CD14-positive monocyte (primary cell): ENCODE results near the gene SLC9A9. TPM values are rescaled to one million over a fixed set of nuclear protein-coding genes. Genes with fewer than 3 reads are reported as not detected.

Source experiments
- DNase-seq, 3 donors: peaks; one replicate each; pipeline ENCODE4 v3.0.0-alpha.2; 2011 to 2022
- H2AFZ ChIP-seq: 2 replicates; pipeline ENCODE4 v1.6.0; 2012; ENCODE audit warnings: mild to moderate bottlenecking, low read depth, low read length, inconsistent platforms; ENCODE audit not compliant: insufficient read depth, poor library complexity, severe bottlenecking
- H3K27ac ChIP-seq, 2 donors: 1 replicate in 1 of 2; 2 replicates in 1 of 2; pipeline ENCODE4 v1.5.1; 2012 to 2013; ENCODE audit warnings: low read length in 2 of 2, control low read depth in 1 of 2, inconsistent platforms in 1 of 2, low read depth in 1 of 2, mild to moderate bottlenecking in 1 of 2
- H3K27me3 ChIP-seq, 2 donors: one replicate each; pipeline versions ENCODE4 v1.6.0 to v1.6.1; 2011 to 2013; ENCODE audit warnings: low read length in 2 of 2; ENCODE audit not compliant: control insufficient read depth in 2 of 2, insufficient read depth in 2 of 2
- H3K36me3 ChIP-seq, 2 donors: replicated peaks in 1 of 2; 1 replicate in 1 of 2; 2 replicates in 1 of 2; pipeline versions ENCODE4 v1.5.1 to v1.6.1; 2012 to 2013; ENCODE audit warnings: low read length in 2 of 2, control low read depth in 1 of 2, inconsistent platforms in 1 of 2, mild to moderate bottlenecking in 1 of 2; ENCODE audit not compliant: insufficient read depth in 2 of 2, control insufficient read depth in 1 of 2
- H3K4me1 ChIP-seq, 2 donors: 1 replicate in 1 of 2; 2 replicates in 1 of 2; pipeline versions ENCODE4 v1.5.1 to v1.6.1; 2012 to 2013; ENCODE audit warnings: low read length in 2 of 2, control low read depth in 1 of 2, inconsistent platforms in 1 of 2, mild to moderate bottlenecking in 1 of 2, moderate library complexity in 1 of 2; ENCODE audit not compliant: insufficient read depth in 2 of 2, control insufficient read depth in 1 of 2
- H3K4me2 ChIP-seq: replicated peaks from 2 replicates; pipeline ENCODE3; 2012; ENCODE audit warnings: low read length, moderate library complexity, mild to moderate bottlenecking; ENCODE audit not compliant: poor library complexity, severe bottlenecking; ENCODE audit errors: extremely low read depth
- H3K4me3 ChIP-seq, 3 experiments: fragments of 200-600 bp in 1 of 3; sonication (generic) in 1 of 3; replicated peaks in 1 of 3; 1 replicate in 2 of 3; 2 replicates in 1 of 3; pipeline ENCODE4 v1.5.1; 2011 to 2013; ENCODE audit warnings: low read length in 3 of 3, mild to moderate bottlenecking in 3 of 3, control low read depth in 2 of 3, low read depth in 2 of 3, inconsistent platforms in 1 of 3, moderate library complexity in 1 of 3
- H3K79me2 ChIP-seq: 2 replicates; pipeline ENCODE4 v1.6.0; 2012; ENCODE audit warnings: mild to moderate bottlenecking, control low read depth, inconsistent platforms, low read length, moderate library complexity; ENCODE audit not compliant: insufficient read depth
- H3K9ac ChIP-seq: 2 replicates; pipeline ENCODE4 v1.6.0; 2017; ENCODE audit warnings: low read length, mild to moderate bottlenecking; ENCODE audit not compliant: insufficient read depth, poor library complexity, severe bottlenecking
- H3K9me3 ChIP-seq, 2 donors: replicated peaks in 1 of 2; 1 replicate in 1 of 2; 2 replicates in 1 of 2; pipeline versions ENCODE4 v1.5.1 to v1.6.1; 2012 to 2013; ENCODE audit warnings: low read length in 2 of 2, control low read depth in 1 of 2; ENCODE audit not compliant: control insufficient read depth in 1 of 2, insufficient read depth in 1 of 2
- H4K20me1 ChIP-seq: 2 replicates; pipeline ENCODE4 v1.6.0; 2012; ENCODE audit warnings: mild to moderate bottlenecking, low read length, control low read depth, moderate library complexity; ENCODE audit not compliant: insufficient read depth
- H3K27ac Mint-ChIP-seq, 7 donors: one replicate each; pipeline ENCODE4 v1.8.0; 2020; ENCODE audit warnings: mild to moderate bottlenecking in 7 of 7, mixed read lengths in 7 of 7, moderate library complexity in 6 of 7, inconsistent platforms in 2 of 7
- H3K27me3 Mint-ChIP-seq, 3 donors: one replicate each; pipeline ENCODE4 v1.8.0; 2021 to 2022; ENCODE audit warnings: low read depth in 3 of 3, mild to moderate bottlenecking in 3 of 3, mixed read lengths in 3 of 3, moderate library complexity in 3 of 3, inconsistent platforms in 1 of 3
- H3K36me3 Mint-ChIP-seq, 2 donors: one replicate each; pipeline ENCODE4 v1.8.0; 2020; ENCODE audit warnings: mixed read lengths in 2 of 2, inconsistent platforms in 1 of 2, mild to moderate bottlenecking in 1 of 2
- H3K4me1 Mint-ChIP-seq: one replicate; pipeline ENCODE4 v1.8.0; 2020; ENCODE audit warnings: mild to moderate bottlenecking, mixed read lengths
- H3K4me3 Mint-ChIP-seq, 2 donors: one replicate each; pipeline ENCODE4 v1.8.0; 2020; ENCODE audit warnings: mild to moderate bottlenecking in 2 of 2, mixed read lengths in 2 of 2, moderate library complexity in 1 of 2
- H3K9me3 Mint-ChIP-seq, 7 donors: one replicate each; pipeline ENCODE4 v1.8.0; 2020 to 2022; ENCODE audit warnings: mixed read lengths in 7 of 7, mild to moderate bottlenecking in 6 of 7, moderate library complexity in 6 of 7, inconsistent platforms in 2 of 7
- WGBS: methylation state at CpG from one replicate; pipeline ENCODE4 v1.1.5; 2013; ENCODE audit warnings: missing lambda C conversion rate; ENCODE audit not compliant: insufficient coverage; 5-methylcytosine and 5-hydroxymethylcytosine counted together
- intact Hi-C, 2 donors: fragments of 100-400 bp; cut with micrococcal nuclease; formaldehyde crosslinking; loops; one replicate each; pipeline versions ENCODE4 v1.15.0 to v1.15.1; 2023
- polyA plus RNA-seq, 3 donors: library from polyadenylated mRNA; depleted of rRNA in 1 of 3; unstranded in 2 of 3; stranded (reverse) in 1 of 3; fragments of 300-500 nt in 2 of 3; fragments of >200 nt in 1 of 3; fragmentation: Illumina TruSeq in 2 of 3; gene quantifications; 1 replicate in 2 of 3; 2 replicates in 1 of 3; pipeline ENCODE4 v1.2.3, GENCODE V29; 2012 to 2021
- TF ChIP-seq, protein P1 (sequence below): fragments of 200-600 bp; IDR thresholded peaks from one replicate; pipeline ENCODE4 v1.8.0; 2022; ENCODE audit warnings: antibody characterized with exemption, mild to moderate bottlenecking

SLC9A9 gene
- polyA plus RNA-seq, 3 donors = 14.1 to 32.8 (median 27.0) TPM

DNA sequence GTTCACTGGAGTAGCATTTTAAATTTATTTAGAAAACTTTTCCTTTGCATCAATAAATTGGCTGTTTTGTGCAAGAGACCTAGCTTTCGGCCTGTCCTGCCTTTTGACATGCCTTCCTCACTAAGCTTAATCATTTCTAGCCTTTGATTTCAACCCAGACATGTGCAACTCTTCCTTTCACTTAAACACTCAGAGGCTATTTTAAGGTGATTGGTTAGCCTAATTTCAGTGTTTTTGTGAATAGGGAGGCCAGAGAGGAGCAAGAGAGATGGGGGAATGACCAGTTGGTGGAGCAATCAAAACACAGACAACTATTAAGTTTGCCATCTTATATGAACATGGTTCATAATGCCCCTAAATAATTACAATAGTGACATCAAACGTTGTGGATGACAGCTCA, 333.4 kb downstream of the SLC9A9 start:
- no peaks in the 10 kb centered on the region for H3K4me1 Mint-ChIP-seq

DNA sequence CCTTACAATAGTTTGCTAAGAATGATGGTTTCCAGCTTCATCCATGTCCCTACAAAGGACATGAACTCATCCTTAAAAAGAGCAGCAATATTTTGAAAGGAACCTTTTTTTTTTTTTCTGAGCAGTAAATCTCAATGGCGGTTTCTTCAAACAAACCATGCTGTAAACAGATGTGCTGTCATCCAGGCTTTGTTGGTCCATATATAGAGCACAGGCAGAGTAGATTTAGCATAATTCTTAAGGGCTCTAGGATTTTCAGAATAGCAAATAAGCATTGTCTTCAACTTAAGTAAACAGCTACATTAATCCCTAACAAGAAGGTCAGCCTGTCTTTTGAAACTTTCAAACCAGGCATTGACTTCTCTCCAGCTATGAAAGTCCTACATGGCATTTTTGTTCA, 334.2 kb downstream of the SLC9A9 start:
- Histone ChIP-seq H3K36me3 (no peaks in the 10 kb centered on the region), H3K9ac (no peak overlapping the region), H3K9me3 (no peaks in the 10 kb centered on the region), H3K27me3 (no peaks in the 10 kb centered on the region), H3K4me3 (no peak overlapping the region), H3K27ac (no peak overlapping the region), H4K20me1 (peaks cover 3% of the 10 kb centered on the region), H2AFZ (no peak overlapping the region), H3K79me2 (no peaks in the 10 kb centered on the region), H3K4me1 (no peaks in the 10 kb centered on the region), H3K4me2 (no peak overlapping the region)
- H3K36me3 Mint-ChIP-seq = peaks cover 4 to 9% of the 10 kb centered on the region in 2 donors
- H3K27ac Mint-ChIP-seq = no peak overlapping the region
- TF ChIP-seq, protein P1, sequence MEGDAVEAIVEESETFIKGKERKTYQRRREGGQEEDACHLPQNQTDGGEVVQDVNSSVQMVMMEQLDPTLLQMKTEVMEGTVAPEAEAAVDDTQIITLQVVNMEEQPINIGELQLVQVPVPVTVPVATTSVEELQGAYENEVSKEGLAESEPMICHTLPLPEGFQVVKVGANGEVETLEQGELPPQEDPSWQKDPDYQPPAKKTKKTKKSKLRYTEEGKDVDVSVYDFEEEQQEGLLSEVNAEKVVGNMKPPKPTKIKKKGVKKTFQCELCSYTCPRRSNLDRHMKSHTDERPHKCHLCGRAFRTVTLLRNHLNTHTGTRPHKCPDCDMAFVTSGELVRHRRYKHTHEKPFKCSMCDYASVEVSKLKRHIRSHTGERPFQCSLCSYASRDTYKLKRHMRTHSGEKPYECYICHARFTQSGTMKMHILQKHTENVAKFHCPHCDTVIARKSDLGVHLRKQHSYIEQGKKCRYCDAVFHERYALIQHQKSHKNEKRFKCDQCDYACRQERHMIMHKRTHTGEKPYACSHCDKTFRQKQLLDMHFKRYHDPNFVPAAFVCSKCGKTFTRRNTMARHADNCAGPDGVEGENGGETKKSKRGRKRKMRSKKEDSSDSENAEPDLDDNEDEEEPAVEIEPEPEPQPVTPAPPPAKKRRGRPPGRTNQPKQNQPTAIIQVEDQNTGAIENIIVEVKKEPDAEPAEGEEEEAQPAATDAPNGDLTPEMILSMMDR = no peak
- no peak overlapping the region for H3K4me3 Mint-ChIP-seq
- H3K9me3 Mint-ChIP-seq = peaks cover 0 to 4% (median 0%) of the 10 kb centered on the region in 7 donors
- intact Hi-C loops = no loop called here
- no CpG with 5 or more reads among the region's 1 CpG for WGBS
- no peaks in the 10 kb centered on the region for H3K27me3 Mint-ChIP-seq
- DNase-seq = no peak
- H3K4me1 Mint-ChIP-seq = no peaks in the 10 kb centered on the region

More for the DNA sequence above, 333.4 kb downstream of the SLC9A9 start:
- H3K4me3 ChIP-seq = no peak overlapping the region
- TF ChIP-seq, protein P1 = no peak
- Mint-ChIP-seq H3K27me3 (no peaks in the 10 kb centered on the region), H3K4me3 (no peak overlapping the region), H3K36me3 (peaks cover 4 to 9% of the 10 kb centered on the region in 2 donors), H3K27ac (no peak overlapping the region), H3K9me3 (peaks cover 0 to 4% (median 0%) of the 10 kb centered on the region in 7 donors)
- no peak overlapping the region for H3K9ac ChIP-seq
- WGBS = no CpG with 5 or more reads among the region's 2 CpGs
- intact Hi-C loops = no loop called here
- H4K20me1 ChIP-seq = peaks cover 3% of the 10 kb centered on the region
- no peaks in the 10 kb centered on the region for H3K36me3 ChIP-seq
- no peak overlapping the region for H3K4me2 ChIP-seq
- H3K79me2 ChIP-seq = no peaks in the 10 kb centered on the region
- DNase-seq = no peak
- H3K4me1 ChIP-seq = no peaks in the 10 kb centered on the region
- no peak overlapping the region for H2AFZ ChIP-seq
- no peaks in the 10 kb centered on the region for H3K9me3 ChIP-seq
- no peak overlapping the region for H3K27ac ChIP-seq
- no peaks in the 10 kb centered on the region for H3K27me3 ChIP-seq
